Transverse colon (tissue), 4 donors: ENCODE results near the gene TCEAL8.

ENCODE experiments used
- CTCF ChIP-seq, 5 experiments: fragments of 200-600 bp in 3 of 5; fragments of 450-650 bp in 2 of 5; sonication (generic) in 3 of 5; IDR thresholded peaks; 1 replicate in 2 of 5; 2 replicates in 3 of 5; pipeline ENCODE4 v1.5.1; 2016 to 2017; ENCODE audit warnings: antibody characterized with exemption in 5 of 5, inconsistent platforms in 3 of 5, mild to moderate bottlenecking in 2 of 5, moderate library complexity in 1 of 5
- POLR2AphosphoS5 ChIP-seq, 3 donors: sonication (generic); formaldehyde crosslinking; IDR thresholded peaks; one replicate each; pipeline ENCODE4 v1.6.1; 2016; ENCODE audit warnings: antibody characterized with exemption in 3 of 3

DNA sequence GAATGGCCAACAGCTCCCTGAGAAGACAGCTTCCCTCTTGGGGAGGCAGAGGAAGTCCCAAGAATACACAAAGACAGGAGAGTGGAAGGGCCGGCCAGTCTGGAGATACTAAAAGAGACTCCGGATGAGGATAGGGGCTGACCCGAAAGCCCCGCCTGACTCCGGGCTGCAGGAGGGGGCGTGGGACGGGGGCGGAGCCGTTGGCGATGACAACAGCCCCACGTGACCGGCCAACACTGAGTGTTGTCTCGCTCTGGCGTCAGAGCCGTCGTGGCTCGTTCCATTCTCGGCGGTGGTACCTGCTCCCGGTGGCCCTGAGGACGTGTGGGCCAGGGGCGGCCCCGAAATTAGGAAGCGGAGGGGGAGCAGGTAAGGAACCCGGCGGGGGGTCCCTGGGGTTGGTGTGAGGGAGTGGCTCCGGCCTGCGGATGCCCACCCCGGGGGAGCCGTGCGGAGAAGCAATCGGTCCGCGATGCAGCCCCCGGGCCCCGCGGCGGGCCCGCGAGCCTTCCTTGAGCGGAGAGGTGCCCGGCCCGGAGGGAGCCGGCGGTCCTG lies 40.0 kb downstream of the TCEAL8 start, which contains the start of gene BEX4:
- no peak for TF ChIP-seq CTCF (IDR thresholded peaks at IDR 0.05)
- peak; percentile 93 to 94 (median 94) for TF ChIP-seq POLR2AphosphoS5 (IDR thresholded peaks at IDR 0.05)
